Caki2 (cell line): ENCODE measurements around the gene GLUD1. TPM values are rescaled to one million over a fixed set of nuclear protein-coding genes. Genes with fewer than 3 reads are reported as not detected.
A peak's percentile ranks its signal among the peaks of the same experiment; 100 is the strongest.
"Not testable (repeated sequence)": the region's sequence is repeated elsewhere in the genome, so short reads cannot be mapped to it uniquely, and the experiment has no call there.

ENCODE experiments used
- DNase-seq: peaks from one replicate; pipeline ENCODE4 v3.0.0-alpha.2; 2015; ENCODE audit warnings: low read depth
- in situ Hi-C: cut with HindIII; loops from 2 replicates; pipeline ENCODE4 v1.10.0; 2016; ENCODE audit warnings: low sequenced_read_pairs, low pct_unique_long_range_greater_than_20kb, mixed read lengths
- total RNA-seq: library from RNA; depleted of rRNA; stranded (reverse); fragments of >200 nt; shearing (Covaris generic); gene quantifications from 2 replicates; pipeline ENCODE4 v1.2.3, GENCODE V29; 2014; ENCODE audit warnings: low replicate concordance

The GLUD1 gene
- total RNA-seq, 1 experiment from 2014 or later, result 237 TPM

DNA sequence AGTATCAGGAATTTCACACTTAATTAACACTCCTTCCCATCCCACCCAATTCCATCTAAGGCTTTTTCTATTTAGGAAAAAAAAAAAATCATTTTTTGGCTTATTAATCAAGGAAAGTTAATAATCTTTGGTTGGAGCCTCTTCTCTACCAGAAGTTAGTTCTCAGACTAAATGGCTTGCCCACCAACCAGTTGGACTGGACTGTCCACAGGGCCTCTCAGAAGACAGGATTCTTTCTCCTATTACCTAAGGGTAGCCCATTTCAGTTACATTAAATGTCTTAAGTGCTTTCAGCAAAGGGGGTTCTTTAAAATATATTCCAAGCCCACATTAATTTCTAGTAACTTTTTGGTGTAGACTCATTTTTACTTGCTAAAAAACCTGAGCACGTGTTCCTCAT, 35.2 kb downstream of the GLUD1 start:
- in situ Hi-C loops, result no loop called here
- no peak for DNase-seq

DNA sequence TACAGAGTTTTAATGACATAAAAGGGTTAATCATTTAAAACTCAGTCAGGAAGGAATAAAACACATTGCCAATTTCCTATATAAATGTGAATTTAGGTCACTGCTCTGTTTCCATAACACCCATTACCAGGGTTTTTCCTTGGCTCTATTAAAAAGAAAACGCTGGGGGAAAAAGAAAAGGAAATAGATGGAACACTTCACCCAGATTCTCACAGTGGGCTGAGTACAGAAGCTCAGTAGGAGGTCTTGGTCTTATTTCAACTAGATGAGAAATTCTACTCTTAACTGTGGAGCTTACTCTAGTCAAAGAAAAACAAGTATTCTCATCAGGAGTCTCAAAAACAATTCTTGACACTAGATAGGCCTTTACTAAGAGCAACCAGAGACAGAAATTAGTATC, 36.5 kb downstream of the GLUD1 start:
- in situ Hi-C loops, result no loop called here
- no peak for DNase-seq

DNA sequence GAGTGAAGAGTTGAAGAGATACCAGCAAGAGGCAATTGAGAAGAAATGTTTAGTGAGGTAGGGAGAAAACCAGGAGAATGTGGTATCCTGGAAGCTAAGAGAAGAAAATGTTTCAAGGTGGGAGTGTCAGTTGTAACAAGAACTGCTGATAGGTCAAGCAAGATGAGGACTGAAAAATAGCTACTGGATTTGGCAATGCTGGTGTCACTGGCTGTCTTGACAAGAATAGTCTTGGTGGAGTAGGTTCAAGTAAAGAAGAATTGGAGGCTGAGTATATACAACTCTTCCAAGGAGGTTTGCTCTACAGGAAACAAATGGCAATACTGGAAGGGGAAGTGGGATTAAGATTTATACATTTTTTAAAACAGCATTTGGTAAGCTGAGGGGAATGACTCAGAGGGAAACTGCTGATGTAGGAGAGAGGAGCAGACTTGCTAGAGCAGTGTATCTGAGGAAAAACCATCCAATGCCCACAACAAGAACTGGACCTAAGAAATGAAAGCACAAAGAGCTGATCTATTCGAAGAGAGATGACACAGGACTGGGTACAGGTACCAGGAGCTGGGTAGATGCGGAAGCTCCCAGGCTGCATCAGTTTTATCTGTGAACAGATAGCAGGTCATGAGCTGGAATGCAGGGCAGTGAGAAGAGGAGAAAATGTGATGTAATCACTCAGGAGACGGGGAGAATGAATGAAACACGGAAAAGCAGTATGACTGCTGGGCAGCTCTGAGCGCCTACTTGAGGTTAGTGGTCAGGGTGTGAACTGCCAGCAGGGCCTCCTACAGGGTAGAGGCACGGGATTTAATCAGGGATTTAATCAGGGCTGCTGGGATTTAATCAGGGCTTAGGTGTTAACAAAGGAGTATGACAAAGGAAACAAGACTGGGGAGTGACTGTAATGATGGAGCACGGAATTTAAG, 40.0 kb downstream of the GLUD1 start:
- in situ Hi-C loops, result no loop called here
- no peak for DNase-seq

DNA sequence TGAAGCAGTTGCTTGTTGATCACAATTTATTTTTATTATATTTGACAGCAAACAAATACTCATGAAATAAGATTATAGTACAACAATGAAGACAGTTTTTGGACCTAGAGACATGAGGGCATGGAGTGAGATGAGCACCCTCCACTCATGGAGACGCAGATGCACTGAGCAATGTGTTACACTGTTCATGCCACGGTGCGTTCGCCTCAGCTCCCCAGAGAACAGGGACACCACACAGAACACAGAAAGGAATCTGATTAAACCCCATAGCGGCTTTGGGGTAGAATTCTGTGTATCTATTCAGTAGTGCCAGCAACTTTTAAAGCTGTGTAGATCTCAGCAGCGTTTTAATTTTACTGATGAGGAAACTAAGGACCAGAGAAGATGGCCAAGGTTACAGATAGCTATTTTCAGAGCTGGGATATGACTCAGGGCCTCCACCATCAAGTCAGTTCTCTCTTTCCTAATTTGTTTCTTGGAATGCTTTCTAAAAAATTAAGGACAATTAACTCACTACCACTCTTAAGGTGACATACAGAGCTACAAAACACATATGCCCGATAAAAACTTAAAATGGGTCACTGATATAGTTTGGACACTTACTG, 41.0 kb downstream of the GLUD1 start:
- in situ Hi-C loops, result no loop called here
- DNase-seq, result no peak

DNA sequence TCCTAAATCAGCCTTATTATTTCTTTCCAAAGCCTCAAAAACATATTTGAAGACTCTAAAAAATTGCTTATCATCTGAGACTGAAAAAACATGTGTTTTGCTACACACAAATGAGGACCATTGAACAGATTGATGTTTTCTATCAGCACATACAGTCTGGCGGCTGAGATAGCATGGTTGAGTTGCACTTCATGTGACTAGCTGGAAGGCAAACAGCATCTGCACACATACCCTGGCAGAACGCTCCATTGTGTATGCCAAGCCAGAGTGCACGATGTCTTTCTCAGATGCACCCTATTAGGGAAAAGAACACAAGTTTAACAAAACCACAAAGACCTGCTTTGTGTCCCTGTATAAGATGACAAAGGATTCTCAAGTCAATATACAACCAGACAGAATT, 41.5 kb downstream of the GLUD1 start:
- in situ Hi-C loops, result no loop called here
- DNase-seq, result no peak

DNA sequence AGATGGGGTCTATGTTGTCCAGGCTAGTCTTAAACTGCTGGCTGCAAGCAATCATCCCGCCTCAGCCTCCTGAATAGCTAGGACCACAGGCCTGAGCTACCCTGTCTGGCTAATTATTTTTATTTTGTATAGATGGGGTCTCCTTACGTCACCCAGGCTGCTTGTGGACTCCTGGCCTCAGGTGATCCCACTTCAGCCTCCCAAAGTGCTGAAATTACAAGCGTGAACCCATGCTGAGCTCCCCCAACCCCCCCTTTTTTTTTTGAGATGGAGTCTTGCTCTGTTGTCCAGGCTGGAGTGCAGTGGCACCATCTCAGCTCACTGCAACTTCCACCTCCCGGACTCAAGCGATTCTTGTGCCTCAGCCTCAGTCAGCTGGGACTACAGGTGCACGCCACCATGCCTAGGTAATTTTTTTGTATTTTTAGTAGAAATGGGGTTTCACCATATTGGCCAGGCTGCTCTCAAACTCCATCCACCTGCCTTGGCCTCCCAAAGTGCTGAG, 49.2 kb downstream of the GLUD1 start:
- DNase-seq, result no peak
- in situ Hi-C loops, result no loop called here

DNA sequence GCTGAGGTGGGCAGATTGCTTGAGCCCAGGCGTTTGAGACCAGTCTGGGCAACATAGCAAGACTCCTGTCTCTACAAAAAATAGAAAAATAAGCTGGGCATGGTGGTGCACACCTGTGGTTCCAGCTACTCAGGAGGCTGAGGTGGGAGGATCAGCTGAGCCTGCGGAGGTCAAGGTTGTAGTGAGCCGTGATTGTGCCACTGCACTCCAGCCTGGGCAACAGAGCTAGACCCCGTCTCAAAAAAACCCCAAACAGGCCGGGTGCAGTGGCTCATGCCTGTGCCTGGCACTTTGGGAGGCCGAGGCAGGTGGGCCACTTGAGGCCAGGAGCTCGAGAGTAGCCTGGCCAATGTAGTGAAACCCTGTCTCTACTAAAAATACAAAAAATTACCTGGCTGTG, 51.1 kb downstream of the GLUD1 start:
- in situ Hi-C loops, DNase-seq: not testable (repeated sequence)

DNA sequence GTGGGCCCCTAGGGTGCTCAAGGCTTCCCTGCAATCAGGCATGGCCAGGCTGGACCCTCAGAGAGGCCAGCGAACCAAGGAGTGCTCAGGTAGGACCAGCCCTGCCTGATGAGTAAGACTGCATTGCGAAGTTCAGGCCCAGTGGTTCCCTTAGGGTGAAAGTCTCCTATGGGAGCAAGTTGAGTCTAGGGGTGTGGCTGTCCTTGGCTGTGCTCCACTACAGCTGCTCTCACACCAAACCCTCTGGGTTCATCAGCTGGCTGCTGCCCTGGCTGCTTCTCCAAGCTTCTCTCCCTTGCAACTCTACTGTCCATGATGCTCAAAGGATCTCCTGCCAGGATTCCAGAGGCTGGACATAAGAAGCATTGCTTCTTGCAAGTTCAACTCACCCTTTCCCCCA, 55.9 kb downstream of the GLUD1 start:
- no peak for DNase-seq
- in situ Hi-C loops, result no loop called here

DNA sequence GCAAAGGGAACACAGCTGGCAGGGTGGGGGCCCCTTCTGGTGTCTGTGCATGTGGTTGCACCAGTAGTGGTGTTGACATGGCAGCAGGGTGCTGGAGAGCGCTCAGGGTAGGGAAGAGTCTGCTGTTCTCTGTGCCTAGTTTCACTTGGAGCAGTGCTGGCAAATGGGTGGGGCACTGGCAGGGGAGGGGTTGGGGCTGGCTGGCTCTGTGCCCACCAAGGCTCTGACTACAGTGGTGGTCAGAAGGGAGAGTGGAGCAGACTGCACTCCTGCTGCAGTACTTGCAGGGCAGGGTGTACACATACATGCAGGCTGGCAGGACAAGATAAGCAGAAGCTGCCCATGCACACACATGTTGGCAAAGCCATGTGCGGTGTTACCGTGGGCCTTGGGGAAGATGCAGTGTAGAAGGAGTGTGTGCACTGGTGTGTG, 56.3 kb downstream of the GLUD1 start:
- in situ Hi-C loops, result no loop called here
- DNase-seq, result no peak

DNA sequence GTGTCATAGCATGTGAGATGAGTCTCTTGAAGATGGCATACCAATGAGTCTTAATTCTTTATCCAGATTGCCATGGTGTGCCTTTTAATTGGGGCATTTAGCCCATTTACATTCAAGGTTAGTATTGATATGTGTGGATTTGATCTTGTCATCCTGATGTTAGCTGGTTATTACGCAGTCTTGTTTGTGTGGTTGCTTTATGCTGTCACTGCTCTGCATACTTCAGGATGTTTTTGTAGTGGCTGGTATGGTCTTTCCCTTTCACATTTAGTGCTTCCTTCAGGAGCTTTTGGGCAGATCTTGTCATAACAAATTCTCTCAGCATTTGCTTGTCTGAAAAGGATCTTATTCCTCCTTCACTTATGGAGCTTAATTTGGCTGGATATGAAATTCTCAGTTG, 58.0 kb downstream of the GLUD1 start:
- DNase-seq, result no peak
- in situ Hi-C loops, result no loop called here

DNA sequence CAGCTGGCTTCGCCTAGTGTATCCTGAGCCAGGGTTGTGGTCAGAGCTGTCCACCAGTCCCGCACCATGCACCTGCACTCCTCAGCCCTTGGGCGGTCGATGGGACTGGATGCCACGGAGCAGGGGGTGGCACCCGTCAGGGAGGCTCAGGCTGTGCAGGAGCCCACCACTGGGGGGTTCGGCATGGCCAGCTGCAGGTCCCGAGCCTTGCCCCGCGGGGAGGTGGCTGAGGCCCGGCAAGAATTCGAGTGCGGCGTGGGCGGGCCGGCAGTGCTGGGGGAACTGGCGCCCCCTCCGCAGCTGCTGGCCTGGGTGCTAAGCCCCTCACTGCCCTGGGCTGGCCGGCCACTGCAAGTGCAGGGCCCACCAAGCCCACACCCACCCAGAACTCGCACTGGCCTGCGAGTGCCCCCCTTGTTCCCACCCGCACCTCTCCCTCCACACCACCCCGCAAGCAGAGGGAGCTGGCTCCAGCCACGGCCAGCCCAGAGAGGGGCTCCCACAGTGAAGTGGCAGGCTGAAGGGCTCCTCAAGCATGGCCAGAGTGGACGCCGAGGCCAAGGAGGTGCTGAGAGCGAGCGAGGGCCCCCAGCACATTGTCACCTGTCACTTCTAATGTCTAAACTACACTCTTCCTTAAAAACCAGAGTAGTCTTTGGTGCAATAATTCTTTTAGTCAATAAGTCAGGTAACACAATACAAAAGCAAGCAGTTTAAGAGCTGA, 63.6 kb downstream of the GLUD1 start:
- in situ Hi-C loops, result no loop called here
- no peak for DNase-seq

DNA sequence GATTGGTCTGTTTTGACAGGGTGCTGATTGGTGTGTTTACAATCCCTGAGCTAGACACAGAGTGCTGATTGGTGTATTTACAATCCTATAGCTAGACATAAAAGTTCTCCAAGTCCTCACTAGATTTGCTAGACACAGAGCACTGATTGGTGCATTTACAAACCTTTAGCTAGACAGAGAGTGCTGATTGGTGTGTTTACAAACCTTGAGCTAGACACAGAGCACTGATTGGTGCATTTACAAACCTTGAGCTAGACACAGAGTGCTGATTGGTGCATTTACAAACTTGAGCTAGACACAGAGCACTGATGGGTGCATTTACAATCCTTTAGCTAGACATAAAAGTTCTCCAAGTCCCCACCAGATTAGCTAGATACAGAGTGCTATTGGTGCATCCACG, 64.2 kb downstream of the GLUD1 start:
- in situ Hi-C loops, DNase-seq: not testable (repeated sequence)

DNA sequence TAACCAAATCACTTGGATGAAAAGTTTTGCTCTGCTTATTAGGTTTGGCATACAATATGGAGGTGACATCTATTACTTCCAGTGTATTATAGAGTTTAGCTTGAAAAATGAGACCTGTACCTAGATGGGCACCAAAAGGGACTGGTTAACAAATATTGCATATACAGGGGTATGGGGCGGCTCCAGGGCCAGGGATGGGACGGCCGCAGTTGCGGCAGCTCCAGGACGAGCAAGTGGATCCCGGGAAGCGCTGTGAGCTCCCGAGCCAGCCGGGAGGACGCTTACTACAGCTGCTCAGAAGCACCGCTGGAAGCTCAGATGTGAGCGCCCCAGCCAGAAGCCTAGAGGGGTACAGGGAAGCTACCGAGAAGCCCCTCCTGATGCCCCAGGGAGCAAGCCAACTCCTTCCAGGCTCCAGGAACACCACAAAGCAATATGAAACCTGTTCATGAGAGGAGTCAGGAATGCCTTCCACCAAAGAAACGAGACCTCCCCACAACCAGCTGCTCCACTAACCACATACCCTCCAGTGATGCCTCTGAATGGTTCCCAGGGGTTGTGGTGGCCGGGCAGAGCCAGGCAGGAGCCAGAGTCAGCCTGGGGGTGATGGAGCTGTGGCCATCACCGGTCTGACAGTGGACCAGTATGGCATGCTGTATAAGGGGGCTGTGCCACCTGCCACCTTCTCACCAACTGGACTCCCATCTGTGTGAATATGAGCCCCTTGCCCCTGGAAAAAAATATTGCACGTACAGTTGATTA, 67.7 kb downstream of the GLUD1 start:
- DNase-seq, in situ Hi-C loops: not testable (repeated sequence)

DNA sequence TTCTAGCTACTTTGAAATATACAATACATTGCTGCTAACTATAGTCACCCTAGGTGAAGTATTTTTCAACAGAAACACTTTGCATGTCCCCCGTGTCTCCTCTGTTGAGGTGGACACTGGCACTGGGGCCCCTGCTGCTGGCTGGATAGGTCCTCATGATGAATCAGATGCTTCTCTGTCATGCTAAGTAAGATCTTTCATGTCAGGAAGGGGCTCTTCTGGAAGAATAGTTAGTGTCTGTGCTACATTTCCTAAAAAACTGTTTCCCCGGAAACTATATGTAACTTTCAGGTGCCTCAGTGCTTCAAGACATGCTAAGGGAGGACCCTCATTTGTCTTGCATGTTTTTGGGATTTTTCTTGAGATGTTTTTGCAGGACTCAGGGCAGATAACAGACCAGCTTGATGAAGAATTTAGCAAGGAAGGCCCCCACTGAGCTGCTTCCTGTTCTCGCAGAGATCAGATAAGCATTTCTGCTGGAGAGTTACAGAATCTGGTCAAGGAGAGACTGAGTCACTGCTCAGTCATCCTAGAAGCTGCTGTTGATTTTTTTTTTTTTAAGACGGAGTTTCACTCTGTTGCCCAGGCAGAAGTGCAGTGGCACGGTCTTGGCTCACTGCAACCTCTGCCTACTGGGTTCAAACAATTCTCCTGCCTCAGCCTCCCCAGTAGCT, 69.2 kb downstream of the GLUD1 start:
- peak; percentile 58 for DNase-seq
- in situ Hi-C loops, result not testable (repeated sequence)

DNA sequence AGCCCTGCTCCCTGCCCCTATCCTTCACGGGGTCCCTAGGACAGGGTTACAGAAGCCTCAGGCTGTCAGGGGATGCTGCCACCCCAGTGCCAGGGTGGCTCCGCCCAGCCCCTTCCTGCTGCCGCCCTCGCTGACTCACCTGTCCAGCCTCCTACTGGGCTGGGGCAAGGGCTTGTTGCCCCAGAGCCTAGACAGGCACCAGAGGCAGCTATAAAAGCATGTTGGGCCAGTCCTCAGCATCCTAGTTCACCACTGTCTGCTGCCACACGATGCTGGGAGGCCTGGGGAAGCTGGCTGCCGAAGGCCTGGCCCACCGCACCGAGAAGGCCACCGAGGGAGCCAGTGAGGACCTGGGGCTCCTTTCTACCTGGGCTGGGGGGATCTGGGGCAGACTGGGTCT, 74.6 kb downstream of the GLUD1 start, which contains the start of gene FAM25A:
FAM25A (plus strand) TSS at position 239 of the 400 bp plus-strand sequence; CDS start at position 270, 31 bp downstream.
- in situ Hi-C loops, DNase-seq: not testable (repeated sequence)

DNA sequence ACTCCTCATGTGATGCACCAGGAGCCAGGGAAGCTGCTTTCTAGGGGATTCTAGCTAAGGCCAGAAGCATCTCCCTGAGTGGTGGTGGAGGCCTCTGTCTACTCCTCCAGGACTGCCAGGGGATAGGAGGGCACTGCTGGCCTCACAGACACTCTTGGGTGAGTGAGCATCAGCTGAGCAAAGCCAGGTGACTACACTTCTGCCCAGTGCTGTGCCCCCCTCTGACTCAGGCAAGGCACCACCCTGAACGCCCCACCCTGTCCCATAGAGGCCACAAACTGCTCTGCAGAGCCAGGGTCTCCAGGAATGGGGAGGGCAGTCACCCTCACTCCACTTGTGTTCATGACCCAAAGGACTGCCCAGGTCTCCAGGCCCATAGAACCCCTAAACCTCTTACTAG, 75.1 kb downstream of the GLUD1 start:
- DNase-seq, in situ Hi-C loops: not testable (repeated sequence)

DNA sequence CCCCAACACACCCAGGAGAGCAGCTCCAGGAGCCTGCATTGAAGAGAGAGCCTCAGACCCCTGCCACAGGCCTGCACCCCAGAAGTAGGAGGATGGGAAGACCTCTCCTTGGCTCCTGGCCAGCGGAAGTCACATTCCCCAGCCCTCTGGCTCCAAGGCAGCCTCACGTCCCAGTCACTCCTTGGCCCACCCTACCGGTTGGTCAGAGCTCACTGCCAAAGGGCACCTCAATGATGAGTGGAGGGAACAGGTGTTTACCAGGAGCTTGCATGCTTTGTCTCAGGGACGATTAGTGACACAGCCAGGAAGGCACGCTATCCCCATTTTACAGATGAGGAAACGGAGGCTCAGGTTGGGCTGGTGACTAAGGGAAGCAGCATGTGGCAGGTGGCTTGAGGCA, 75.6 kb downstream of the GLUD1 start:
- in situ Hi-C loops, DNase-seq: not testable (repeated sequence)
